ENCODE data around the gene GPA33. TPM values are rescaled to one million over a fixed set of nuclear protein-coding genes. Genes with fewer than 3 reads are reported as not detected.
"Not testable (repeated sequence)": the region's sequence is repeated elsewhere in the genome, so short reads cannot be mapped to it uniquely, and the experiment has no call there.

The GPA33 gene
- total RNA-seq, 1 experiment from 2014 or later, result 0.69 TPM

GRCh38 chr1:167061073-167061464 lies 29.1 kb downstream of the GPA33 start:
- Histone ChIP-seq H3K4me3 (ENCODE audit: insufficient read depth, low read depth, low read length) (no peak overlapping the region), H3K27me3 (ENCODE audit: control insufficient read depth, insufficient read depth, low read length) (no peaks in the 10 kb centered on the region; the same call in 1 of the 2 replicates), H3K36me3 (replicated peaks; ENCODE audit: control insufficient read depth, insufficient read depth, low read length) (no peaks in the 10 kb centered on the region)
- DNase-seq, result no peak

- H3K4me3 ChIP-seq (ENCODE audit: insufficient read depth, low read depth, low read length), result no peak overlapping the region
- H3K27me3 ChIP-seq (ENCODE audit: control insufficient read depth, insufficient read depth, low read length), result no peaks in the 10 kb centered on the region; the same call in 1 of the 2 replicates
- DNase-seq, result peak; percentile 61
- no peaks in the 10 kb centered on the region for H3K36me3 ChIP-seq (replicated peaks; ENCODE audit: control insufficient read depth, insufficient read depth, low read length)
Measured at GRCh38 chr1:167060141-167061072, 29.8 kb downstream of the GPA33 start.

GRCh38 chr1:167059809-167060107 lies 30.4 kb downstream of the GPA33 start:
- DNase-seq, result no peak
- Histone ChIP-seq H3K27me3 (ENCODE audit: control insufficient read depth, insufficient read depth, low read length) (no peaks in the 10 kb centered on the region; the same call in 1 of the 2 replicates), H3K36me3 (replicated peaks; ENCODE audit: control insufficient read depth, insufficient read depth, low read length) (no peaks in the 10 kb centered on the region), H3K4me3 (ENCODE audit: insufficient read depth, low read depth, low read length) (no peak overlapping the region)

- peak; percentile 77 for DNase-seq
- Histone ChIP-seq H3K27me3 (ENCODE audit: control insufficient read depth, insufficient read depth, low read length) (no peaks in the 10 kb centered on the region; the same call in 1 of the 2 replicates), H3K36me3 (replicated peaks; ENCODE audit: control insufficient read depth, insufficient read depth, low read length) (no peaks in the 10 kb centered on the region), H3K4me3 (ENCODE audit: insufficient read depth, low read depth, low read length) (peak overlapping the region; percentile 8; the same call in 1 of the 2 replicates)
Measured at GRCh38 chr1:167059045-167059808, 30.9 kb downstream of the GPA33 start.

GRCh38 chr1:167057241-167057688 lies 32.9 kb downstream of the GPA33 start:
- H3K4me3 ChIP-seq (ENCODE audit: insufficient read depth, low read depth, low read length), result no peak overlapping the region
- no peaks in the 10 kb centered on the region for H3K36me3 ChIP-seq (replicated peaks; ENCODE audit: control insufficient read depth, insufficient read depth, low read length)
- DNase-seq, result peak; percentile 65
- H3K27me3 ChIP-seq (ENCODE audit: control insufficient read depth, insufficient read depth, low read length), result no peaks in the 10 kb centered on the region; the same call in 1 of the 2 replicates

- Histone ChIP-seq H3K4me3 (ENCODE audit: insufficient read depth, low read depth, low read length) (no peak overlapping the region), H3K36me3 (replicated peaks; ENCODE audit: control insufficient read depth, insufficient read depth, low read length) (no peaks in the 10 kb centered on the region), H3K27me3 (ENCODE audit: control insufficient read depth, insufficient read depth, low read length) (no peaks in the 10 kb centered on the region; the same call in 1 of the 2 replicates)
- no peak for DNase-seq
Measured at GRCh38 chr1:167056529-167057231, 33.5 kb downstream of the GPA33 start.

GRCh38 chr1:167054946-167055630 lies 35.1 kb downstream of the GPA33 start:
- H3K27me3 ChIP-seq (ENCODE audit: control insufficient read depth, insufficient read depth, low read length), result no peaks in the 10 kb centered on the region; the same call in 1 of the 2 replicates
- H3K4me3 ChIP-seq (ENCODE audit: insufficient read depth, low read depth, low read length), result no peak overlapping the region
- DNase-seq, result no peak
- no peaks in the 10 kb centered on the region for H3K36me3 ChIP-seq (replicated peaks; ENCODE audit: control insufficient read depth, insufficient read depth, low read length)

- Histone ChIP-seq H3K4me3 (ENCODE audit: insufficient read depth, low read depth, low read length) (no peak overlapping the region), H3K27me3 (ENCODE audit: control insufficient read depth, insufficient read depth, low read length) (no peaks in the 10 kb centered on the region), H3K36me3 (replicated peaks; ENCODE audit: control insufficient read depth, insufficient read depth, low read length) (no peaks in the 10 kb centered on the region)
- no peak for DNase-seq
Measured at GRCh38 chr1:167054531-167054930, 35.6 kb downstream of the GPA33 start.

- DNase-seq, result peak; percentile 78
- H3K36me3 ChIP-seq (replicated peaks; ENCODE audit: control insufficient read depth, insufficient read depth, low read length), result no peaks in the 10 kb centered on the region
- H3K27me3 ChIP-seq (ENCODE audit: control insufficient read depth, insufficient read depth, low read length), result no peaks in the 10 kb centered on the region
- no peak overlapping the region for H3K4me3 ChIP-seq (ENCODE audit: insufficient read depth, low read depth, low read length)
Measured at GRCh38 chr1:167052389-167052788, 37.8 kb downstream of the GPA33 start.

GRCh38 chr1:167051907-167052306 lies 38.3 kb downstream of the GPA33 start:
- Histone ChIP-seq H3K27me3 (ENCODE audit: control insufficient read depth, insufficient read depth, low read length) (no peaks in the 10 kb centered on the region), H3K36me3 (replicated peaks; ENCODE audit: control insufficient read depth, insufficient read depth, low read length) (no peaks in the 10 kb centered on the region), H3K4me3 (ENCODE audit: insufficient read depth, low read depth, low read length) (no peak overlapping the region)
- no peak for DNase-seq

- peak; percentile 61 for DNase-seq
- no peak overlapping the region; the same call in 1 of the 2 replicates for H3K4me3 ChIP-seq (ENCODE audit: insufficient read depth, low read depth, low read length)
- no peaks in the 10 kb centered on the region for H3K36me3 ChIP-seq (replicated peaks; ENCODE audit: control insufficient read depth, insufficient read depth, low read length)
- H3K27me3 ChIP-seq (ENCODE audit: control insufficient read depth, insufficient read depth, low read length), result no peaks in the 10 kb centered on the region
Measured at GRCh38 chr1:167043752-167044488, 46.3 kb downstream of the GPA33 start.

- Histone ChIP-seq H3K4me3 (ENCODE audit: insufficient read depth, low read depth, low read length) (no peak overlapping the region), H3K27me3 (ENCODE audit: control insufficient read depth, insufficient read depth, low read length) (no peaks in the 10 kb centered on the region), H3K36me3 (replicated peaks; ENCODE audit: control insufficient read depth, insufficient read depth, low read length) (no peaks in the 10 kb centered on the region)
- DNase-seq, result no peak
Measured at GRCh38 chr1:167033646-167034045, 56.5 kb downstream of the GPA33 start.

GRCh38 chr1:167029553-167029952 lies 60.6 kb downstream of the GPA33 start:
- H3K4me3 ChIP-seq (ENCODE audit: insufficient read depth, low read depth, low read length); H3K36me3 ChIP-seq (replicated peaks; ENCODE audit: control insufficient read depth, insufficient read depth, low read length); H3K27me3 ChIP-seq (ENCODE audit: control insufficient read depth, insufficient read depth, low read length); DNase-seq: not testable (repeated sequence)
